GM19025 (cell line): ENCODE measurements around the gene HDDC3.
"Not testable (repeated sequence)": the region's sequence is repeated elsewhere in the genome, so short reads cannot be mapped to it uniquely, and the experiment has no call there.

ENCODE experiments used
- ATAC-seq: cut with Tn5 transposase; IDR thresholded peaks from one replicate; pipeline ENCODE4 v1.9.1; 2021; ENCODE audit warnings: mild to moderate bottlenecking, low read depth, moderate library complexity; ENCODE audit not compliant: unreplicated experiment

HDDC3 gene

GRCh38 chr15:90911906-90912769, 20.2 kb downstream of the HDDC3 start:
- ATAC-seq, result no peak

GRCh38 chr15:90911302-90911623, 21.1 kb downstream of the HDDC3 start:
- ATAC-seq, result no peak

- ATAC-seq, result no peak
Measured at GRCh38 chr15:90910441-90911301, 21.7 kb downstream of the HDDC3 start.

GRCh38 chr15:90909976-90910375, 22.4 kb downstream of the HDDC3 start:
- ATAC-seq, result no peak

- not testable (repeated sequence) for ATAC-seq
Measured at GRCh38 chr15:90909449-90909848, 22.9 kb downstream of the HDDC3 start.

GRCh38 chr15:90907838-90908507, 24.4 kb downstream of the HDDC3 start:
- ATAC-seq, result no peak

- no peak for ATAC-seq
Measured at GRCh38 chr15:90907051-90907660, 25.2 kb downstream of the HDDC3 start.

- no peak for ATAC-seq
Measured at GRCh38 chr15:90906181-90906849, 26.0 kb downstream of the HDDC3 start.

GRCh38 chr15:90905306-90906180, 26.8 kb downstream of the HDDC3 start:
- no peak for ATAC-seq

GRCh38 chr15:90904746-90905145, 27.6 kb downstream of the HDDC3 start:
- ATAC-seq, result no peak

GRCh38 chr15:90903733-90904536, 28.4 kb downstream of the HDDC3 start:
- no peak for ATAC-seq

- ATAC-seq, result peak; percentile 44
Measured at GRCh38 chr15:90902840-90903732, 29.3 kb downstream of the HDDC3 start, which contains the start of gene MAN2A2. TSS of gene MAN2A2 (plus strand) at chr15:90903302. CDS start at chr15:90904208, 906 bp downstream.

GRCh38 chr15:90902040-90902839, 30.1 kb downstream of the HDDC3 start:
- peak; percentile 69 for ATAC-seq

- no peak for ATAC-seq
Measured at GRCh38 chr15:90901175-90902039, 30.9 kb downstream of the HDDC3 start.

- not testable (repeated sequence) for ATAC-seq
Measured at GRCh38 chr15:90897131-90897655, 35.2 kb downstream of the HDDC3 start.
